ENCODE data around the gene TYR. TPM values are rescaled to one million over a fixed set of nuclear protein-coding genes. Genes with fewer than 3 reads are reported as not detected.

Gene TYR
- total and polyA plus RNA-seq, 9 donors, result not detected

DNA sequence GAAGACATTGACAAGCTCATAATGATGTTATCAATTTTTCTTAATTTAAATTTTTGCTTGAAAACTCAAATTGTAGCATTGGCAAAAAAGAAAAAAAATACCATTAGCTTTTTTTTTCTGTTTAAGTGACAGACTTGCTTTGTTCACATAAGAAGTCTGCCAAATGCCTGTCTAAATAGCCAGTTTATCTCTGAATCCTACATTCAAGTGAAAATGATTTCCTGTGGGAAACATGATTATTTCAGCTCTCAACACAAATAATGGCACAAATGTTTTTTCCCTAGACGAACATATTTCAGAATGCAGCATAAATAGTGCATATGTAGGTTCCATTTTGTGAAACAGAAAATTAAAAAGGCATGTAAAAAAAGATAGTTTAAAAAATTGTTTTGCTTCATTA lies 23.5 kb downstream of the TYR start:
- intact Hi-C loops (cut with DNase I), result no loop called here
- Histone ChIP-seq H3K27me3 (no peaks in the 10 kb centered on the region), H3K9me3 (no peaks in the 10 kb centered on the region), H3K4me1 (ENCODE audit: insufficient read depth) (no peaks in the 10 kb centered on the region), H3K4me3 (no peak overlapping the region), H3K27ac (no peak overlapping the region), H3K36me3 (no peaks in the 10 kb centered on the region)
- WGBS, 3 donors, result 14 to 28% (median 26%) methylated on average over 1 of the region's 1 CpG
- TF ChIP-seq EP300 (IDR thresholded peaks at IDR 0.05), result no peak
- TF ChIP-seq, protein P1, sequence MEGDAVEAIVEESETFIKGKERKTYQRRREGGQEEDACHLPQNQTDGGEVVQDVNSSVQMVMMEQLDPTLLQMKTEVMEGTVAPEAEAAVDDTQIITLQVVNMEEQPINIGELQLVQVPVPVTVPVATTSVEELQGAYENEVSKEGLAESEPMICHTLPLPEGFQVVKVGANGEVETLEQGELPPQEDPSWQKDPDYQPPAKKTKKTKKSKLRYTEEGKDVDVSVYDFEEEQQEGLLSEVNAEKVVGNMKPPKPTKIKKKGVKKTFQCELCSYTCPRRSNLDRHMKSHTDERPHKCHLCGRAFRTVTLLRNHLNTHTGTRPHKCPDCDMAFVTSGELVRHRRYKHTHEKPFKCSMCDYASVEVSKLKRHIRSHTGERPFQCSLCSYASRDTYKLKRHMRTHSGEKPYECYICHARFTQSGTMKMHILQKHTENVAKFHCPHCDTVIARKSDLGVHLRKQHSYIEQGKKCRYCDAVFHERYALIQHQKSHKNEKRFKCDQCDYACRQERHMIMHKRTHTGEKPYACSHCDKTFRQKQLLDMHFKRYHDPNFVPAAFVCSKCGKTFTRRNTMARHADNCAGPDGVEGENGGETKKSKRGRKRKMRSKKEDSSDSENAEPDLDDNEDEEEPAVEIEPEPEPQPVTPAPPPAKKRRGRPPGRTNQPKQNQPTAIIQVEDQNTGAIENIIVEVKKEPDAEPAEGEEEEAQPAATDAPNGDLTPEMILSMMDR (IDR thresholded peaks at IDR 0.05), result no peak
- no peak for TF ChIP-seq POLR2A (IDR thresholded peaks at IDR 0.05)
- DNase-seq, result no peak

DNA sequence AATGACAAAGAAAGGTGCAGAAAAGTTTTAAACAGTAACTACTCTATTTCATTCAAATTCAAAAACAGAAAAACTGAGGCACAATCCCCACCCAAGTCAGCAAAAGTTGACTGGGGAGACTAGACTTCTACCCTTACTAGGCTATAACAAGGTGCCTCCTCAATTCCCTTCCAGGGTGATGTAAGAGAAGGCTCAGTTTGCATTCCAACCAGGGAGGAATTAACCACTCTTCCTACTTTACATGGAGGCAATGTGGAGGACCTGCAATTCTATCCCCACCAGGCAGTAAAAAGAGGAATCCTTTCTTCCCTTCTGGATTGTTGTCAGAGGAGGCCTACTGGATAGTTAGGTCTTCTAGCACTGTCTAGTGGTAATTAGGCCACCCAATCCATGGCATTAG lies 26.1 kb downstream of the TYR start:
- intact Hi-C loops (cut with DNase I), result no loop called here
- Histone ChIP-seq H3K27me3 (no peaks in the 10 kb centered on the region), H3K4me1 (ENCODE audit: insufficient read depth) (no peaks in the 10 kb centered on the region), H3K27ac (no peak overlapping the region), H3K36me3 (no peaks in the 10 kb centered on the region), H3K4me3 (no peak overlapping the region), H3K9me3 (no peaks in the 10 kb centered on the region)
- TF ChIP-seq EP300 (IDR thresholded peaks at IDR 0.05), result no peak
- DNase-seq, result no peak

DNA sequence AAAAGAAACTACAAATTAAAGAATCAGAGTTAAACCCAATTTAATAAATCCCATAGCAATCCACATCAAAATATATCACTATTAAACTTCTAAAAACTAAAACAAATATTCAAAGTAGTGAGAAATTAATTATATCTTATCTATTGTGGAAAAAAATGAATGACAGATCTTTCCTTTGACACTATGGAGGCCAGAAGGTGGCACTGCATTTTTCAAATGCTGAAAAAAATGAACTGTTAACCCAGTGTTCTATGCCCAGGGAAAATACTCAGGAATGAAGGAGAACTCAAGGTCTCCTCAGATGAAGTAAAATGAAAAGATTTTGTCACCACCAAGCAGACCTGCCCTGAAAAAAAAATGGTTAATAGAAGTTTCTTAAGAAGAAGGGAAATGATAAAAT lies 27.7 kb downstream of the TYR start:
- no peaks in the 10 kb centered on the region for H3K36me3 ChIP-seq
- intact Hi-C loops (cut with DNase I), result no loop called here
- no peaks in the 10 kb centered on the region for H3K27me3 ChIP-seq
- H3K27ac ChIP-seq, result no peak overlapping the region
- no peak for DNase-seq
- no peaks in the 10 kb centered on the region for H3K9me3 ChIP-seq
- TF ChIP-seq POLR2A (IDR thresholded peaks at IDR 0.05) (no peak), EP300 (IDR thresholded peaks at IDR 0.05) (no peak)
- TF ChIP-seq, protein P1 (IDR thresholded peaks at IDR 0.05), result no peak
- H3K4me1 ChIP-seq (ENCODE audit: insufficient read depth), result no peaks in the 10 kb centered on the region
- H3K4me3 ChIP-seq, result no peak overlapping the region

DNA sequence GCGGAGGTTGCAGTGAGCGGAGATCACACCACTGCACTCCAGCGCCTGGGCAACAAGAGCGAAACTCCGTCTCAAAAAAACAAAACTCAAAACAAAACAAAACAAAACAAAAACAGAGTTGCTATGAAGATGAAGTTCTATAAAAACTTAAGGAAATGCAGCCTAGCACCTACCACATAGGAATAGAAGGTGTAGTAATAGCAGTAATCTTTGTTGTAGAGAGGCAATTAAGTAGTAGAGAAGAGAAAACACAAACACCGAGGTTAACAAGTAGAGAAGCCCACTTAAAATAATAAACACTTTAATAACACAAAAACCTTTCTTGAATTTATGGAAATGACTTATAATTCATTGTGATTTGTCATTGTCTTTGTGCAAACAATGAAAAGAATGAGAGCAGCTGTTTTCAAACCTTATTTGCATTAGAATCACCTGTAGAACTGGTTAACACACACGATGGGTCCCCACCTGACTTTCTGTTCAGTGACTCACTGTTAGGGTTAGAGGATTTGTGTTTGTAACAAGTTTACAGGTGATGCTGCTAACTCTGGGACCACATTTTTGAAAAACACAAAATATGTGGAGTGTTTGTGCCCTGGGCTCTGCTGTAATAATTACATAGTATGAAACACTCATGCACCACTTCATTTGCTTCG lies 43.1 kb downstream of the TYR start:
- 73 to 78% (median 77%) methylated on average over 8 of the region's 8 CpGs for WGBS, 3 donors
- no peak for DNase-seq
- TF ChIP-seq POLR2A (IDR thresholded peaks at IDR 0.05) (no peak), EP300 (IDR thresholded peaks at IDR 0.05) (no peak)
- TF ChIP-seq, protein P1 (IDR thresholded peaks at IDR 0.05), result no peak
- H3K4me3 ChIP-seq, result no peak overlapping the region
- intact Hi-C loops (cut with DNase I), result no loop called here
- no peaks in the 10 kb centered on the region for H3K4me1 ChIP-seq (ENCODE audit: insufficient read depth)
- H3K27me3 ChIP-seq, result no peaks in the 10 kb centered on the region
- H3K27ac ChIP-seq, result no peak overlapping the region
- no peaks in the 10 kb centered on the region for H3K36me3 ChIP-seq
- H3K9me3 ChIP-seq, result no peaks in the 10 kb centered on the region

DNA sequence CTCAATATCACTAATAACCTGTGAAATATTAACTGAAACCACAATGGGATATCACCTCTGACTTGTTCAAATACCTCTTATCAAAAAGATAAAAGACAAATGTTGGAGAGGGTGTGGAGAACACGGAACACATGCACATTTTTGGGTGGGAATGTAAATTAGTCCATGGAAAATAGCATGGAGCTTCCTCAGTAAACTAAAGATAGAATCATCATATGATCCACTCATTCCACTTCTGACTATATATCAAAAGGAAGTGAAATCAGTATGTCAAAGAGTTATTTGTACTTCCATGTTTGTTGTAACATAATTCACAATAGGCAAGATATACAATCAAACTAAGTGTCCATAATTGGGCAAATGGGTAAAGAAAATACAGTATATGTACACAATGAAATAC lies 57.4 kb downstream of the TYR start:
- TF ChIP-seq POLR2A (IDR thresholded peaks at IDR 0.05), result no peak
- TF ChIP-seq EP300 (IDR thresholded peaks at IDR 0.05), result no peak
- TF ChIP-seq, protein P1 (IDR thresholded peaks at IDR 0.05), result no peak
- Histone ChIP-seq H3K4me1 (ENCODE audit: insufficient read depth) (no peaks in the 10 kb centered on the region), H3K36me3 (no peaks in the 10 kb centered on the region), H3K27me3 (no peaks in the 10 kb centered on the region), H3K9me3 (no peaks in the 10 kb centered on the region), H3K27ac (no peak overlapping the region), H3K4me3 (no peak overlapping the region)
- no peak for DNase-seq
- WGBS, 3 donors, result 36 to 56% (median 39%) methylated on average over 1 of the region's 1 CpG
- intact Hi-C loops (cut with DNase I), result no loop called here

Data from ovary (tissue), 9 donors.